ENCODE data around the gene FSTL4.

FSTL4 gene

GRCh38 chr5:133618141-133618540 lies 5.8 kb upstream of the FSTL4 start:
- H3K4me2 ChIP-seq: no peak overlapping the region

GRCh38 chr5:133613743-133614142 lies 1.4 kb upstream of the FSTL4 start:
- H3K36me3 ChIP-seq (ENCODE audit: insufficient read depth): no peaks in the 10 kb centered on the region
- H3K9ac ChIP-seq: no peak overlapping the region
- no peak overlapping the region for H3K4me2 ChIP-seq
- H4K20me1 ChIP-seq (ENCODE audit: insufficient read depth): no peaks in the 10 kb centered on the region
- H3K27ac ChIP-seq: no peak overlapping the region
- peaks cover 4% of the 10 kb centered on the region for H3K4me1 ChIP-seq (ENCODE audit: low read depth, poor library complexity, severe bottlenecking)
- no peak for TF ChIP-seq CTCF (conservative IDR thresholded peaks at IDR 0.05; ENCODE audit: low read depth, low read length)
- no peak overlapping the region for H2AFZ ChIP-seq (ENCODE audit: low read depth)
- H3K27me3 ChIP-seq (ENCODE audit: insufficient read depth, low read depth): no peaks in the 10 kb centered on the region
- no peaks in the 10 kb centered on the region for H3K79me2 ChIP-seq (ENCODE audit: insufficient read depth, low read depth)
- no peak overlapping the region for H3K4me3 ChIP-seq (IDR thresholded peaks at IDR 0.05; ENCODE audit: insufficient read depth, low read depth, low read length)

More at GRCh38 chr5:133618141-133618540, 5.8 kb upstream of the FSTL4 start:
- Histone ChIP-seq H3K27me3 (ENCODE audit: insufficient read depth, low read depth) (no peaks in the 10 kb centered on the region), H3K27ac (no peak overlapping the region), H3K4me3 (IDR thresholded peaks at IDR 0.05; ENCODE audit: insufficient read depth, low read depth, low read length) (no peak overlapping the region), H3K36me3 (ENCODE audit: insufficient read depth) (no peaks in the 10 kb centered on the region), H3K9ac (no peak overlapping the region), H3K79me2 (ENCODE audit: insufficient read depth, low read depth) (no peaks in the 10 kb centered on the region), H2AFZ (ENCODE audit: low read depth) (no peak overlapping the region), H4K20me1 (ENCODE audit: insufficient read depth) (no peaks in the 10 kb centered on the region), H3K4me1 (ENCODE audit: low read depth, poor library complexity, severe bottlenecking) (peaks cover 4% of the 10 kb centered on the region)
- TF ChIP-seq CTCF (conservative IDR thresholded peaks at IDR 0.05; ENCODE audit: low read depth, low read length): no peak

DNA sequence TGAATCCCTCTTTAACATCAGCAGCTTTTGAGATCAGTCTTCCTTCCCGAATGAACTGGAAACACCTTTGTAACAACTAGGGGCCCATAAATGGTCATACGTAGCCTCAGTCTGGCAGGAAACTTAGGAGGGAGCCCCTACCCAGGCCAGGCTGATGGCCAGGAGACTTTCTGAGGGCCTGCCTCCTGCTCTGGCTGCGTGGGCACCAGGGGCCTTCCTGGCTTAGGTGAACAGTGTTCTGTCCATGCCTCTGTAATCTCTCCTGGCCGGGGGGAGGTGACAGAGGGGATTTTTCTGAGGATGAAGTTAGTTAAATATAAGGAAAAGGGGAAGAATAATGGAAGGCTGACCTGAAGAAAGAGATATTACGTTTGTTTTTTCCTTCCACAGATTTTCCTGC lies 843 bp upstream of the FSTL4 start:
- H3K27me3 ChIP-seq (ENCODE audit: insufficient read depth, low read depth): no peaks in the 10 kb centered on the region
- H3K4me2 ChIP-seq: no peak overlapping the region
- peak overlapping the region; percentile 75; the same call in 1 of the 2 replicates for H2AFZ ChIP-seq (ENCODE audit: low read depth)
- TF ChIP-seq CTCF (conservative IDR thresholded peaks at IDR 0.05; ENCODE audit: low read depth, low read length): no peak
- no peak overlapping the region for H3K4me3 ChIP-seq (IDR thresholded peaks at IDR 0.05; ENCODE audit: insufficient read depth, low read depth, low read length)
- no peak overlapping the region for H3K27ac ChIP-seq
- H4K20me1 ChIP-seq (ENCODE audit: insufficient read depth): no peaks in the 10 kb centered on the region
- peaks cover 3% of the 10 kb centered on the region for H3K4me1 ChIP-seq (ENCODE audit: low read depth, poor library complexity, severe bottlenecking)
- H3K36me3 ChIP-seq (ENCODE audit: insufficient read depth): no peaks in the 10 kb centered on the region
- no peaks in the 10 kb centered on the region for H3K79me2 ChIP-seq (ENCODE audit: insufficient read depth, low read depth)
- no peak overlapping the region for H3K9ac ChIP-seq

DNA sequence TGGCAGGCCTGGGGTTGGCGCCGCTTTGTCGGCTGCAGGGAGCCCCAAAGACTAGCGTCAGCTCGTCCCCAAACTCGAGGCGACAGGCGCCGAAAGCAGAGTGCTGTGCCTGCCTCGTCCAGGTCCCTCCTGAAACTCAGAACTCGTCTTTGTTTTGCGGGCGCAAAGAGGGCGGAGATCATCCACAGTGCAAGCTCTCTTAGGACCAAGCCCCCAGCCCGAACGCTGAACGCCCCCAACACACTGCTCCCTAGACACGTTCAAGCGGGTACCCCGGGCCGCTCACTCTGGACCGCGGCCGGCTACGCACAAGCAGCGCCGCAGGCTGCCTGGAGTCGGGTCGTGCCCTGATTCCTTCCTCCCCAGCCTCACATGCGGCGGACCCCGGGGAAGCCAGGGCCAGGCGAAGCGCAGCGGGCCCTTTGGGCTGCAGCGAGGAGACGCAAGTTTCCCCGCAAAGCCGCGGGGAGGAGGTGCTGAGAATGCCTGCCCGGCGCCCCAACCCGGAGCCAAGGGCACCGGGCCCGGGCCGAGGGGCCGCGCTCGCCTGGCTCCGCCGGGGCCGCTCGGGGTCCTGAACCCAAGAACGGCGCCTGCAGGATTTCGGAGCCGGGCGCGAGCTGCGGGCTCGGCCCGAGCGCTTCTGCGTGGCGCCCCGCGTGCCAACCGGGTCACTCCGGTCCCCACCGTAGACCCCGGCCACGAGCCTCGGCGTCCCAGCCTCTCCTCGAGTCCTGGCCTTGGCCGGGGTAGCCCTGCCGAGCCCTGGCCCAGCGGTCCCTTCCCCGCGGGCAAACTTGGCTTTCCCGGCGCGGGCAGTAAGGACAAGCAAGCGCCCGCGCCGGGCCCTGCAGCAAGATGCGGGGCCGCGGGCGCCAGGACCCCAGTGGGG lies 738 bp downstream of the FSTL4 start:
- H3K4me3 ChIP-seq (IDR thresholded peaks at IDR 0.05; ENCODE audit: insufficient read depth, low read depth, low read length): no peak overlapping the region
- no peaks in the 10 kb centered on the region for H3K27me3 ChIP-seq (ENCODE audit: insufficient read depth, low read depth)
- H3K4me2 ChIP-seq: peak overlapping the region; percentile 63; the same call in 1 of the 2 replicates
- no peak overlapping the region for H3K27ac ChIP-seq
- H4K20me1 ChIP-seq (ENCODE audit: insufficient read depth): no peaks in the 10 kb centered on the region
- H3K79me2 ChIP-seq (ENCODE audit: insufficient read depth, low read depth): no peaks in the 10 kb centered on the region
- no peaks in the 10 kb centered on the region for H3K36me3 ChIP-seq (ENCODE audit: insufficient read depth)
- no peaks in the 10 kb centered on the region for H3K4me1 ChIP-seq (ENCODE audit: low read depth, poor library complexity, severe bottlenecking)
- TF ChIP-seq CTCF (conservative IDR thresholded peaks at IDR 0.05; ENCODE audit: low read depth, low read length): no peak
- H2AFZ ChIP-seq (ENCODE audit: low read depth): peak overlapping the region; percentile 75
- peak overlapping the region; percentile 27; the same call in 1 of the 2 replicates for H3K9ac ChIP-seq

Measured in KMS-11 (cell line).